H9 (cell line): Measurements from ENCODE around the gene CCDC187. TPM values are rescaled to one million over a fixed set of nuclear protein-coding genes. Genes with fewer than 3 reads are reported as not detected.

Experiments
- DNase-seq: peaks from one replicate; pipeline ENCODE4 v3.0.0-alpha.2; 2017
- H2AFZ ChIP-seq: one replicate; pipeline ENCODE4 v1.6.1; 2013; ENCODE audit warnings: mild to moderate bottlenecking, low read length, control low read depth, moderate library complexity
- H2AK5ac ChIP-seq: 2 replicates; pipeline ENCODE4 v1.6.1; 2013; ENCODE audit warnings: low read length, control low read depth, mixed read lengths; ENCODE audit not compliant: insufficient read length
- H2BK120ac ChIP-seq: one replicate; pipeline ENCODE4 v1.6.1; 2013; ENCODE audit warnings: low read depth, mild to moderate bottlenecking, low read length, control low read depth, inconsistent platforms; ENCODE audit not compliant: poor library complexity, severe bottlenecking
- H2BK12ac ChIP-seq: 2 replicates; pipeline ENCODE4 v1.6.1; 2013; ENCODE audit warnings: low read length, control low read depth, mixed read lengths, low read depth; ENCODE audit not compliant: insufficient read length
- H2BK15ac ChIP-seq: 2 replicates; pipeline ENCODE4 v1.6.1; 2013; ENCODE audit warnings: low read depth, low read length, control low read depth
- H2BK20ac ChIP-seq: one replicate; pipeline ENCODE4 v1.6.1; 2013; ENCODE audit warnings: low read depth, mild to moderate bottlenecking, low read length, control low read depth, inconsistent platforms; ENCODE audit not compliant: poor library complexity, severe bottlenecking
- H2BK5ac ChIP-seq: 2 replicates; pipeline ENCODE4 v1.6.1; 2013; ENCODE audit warnings: low read length, control low read depth, mixed read lengths; ENCODE audit not compliant: insufficient read length
- H3K14ac ChIP-seq: 2 replicates; pipeline ENCODE4 v1.6.1; 2013; ENCODE audit warnings: low read length, control low read depth; ENCODE audit not compliant: insufficient read depth
- H3K18ac ChIP-seq: 2 replicates; pipeline ENCODE4 v1.6.1; 2013; ENCODE audit warnings: low read depth, mild to moderate bottlenecking, mixed read lengths, low read length, control low read depth; ENCODE audit not compliant: insufficient read length
- H3K23ac ChIP-seq: 2 replicates; pipeline ENCODE4 v1.6.1; 2013; ENCODE audit warnings: low read length, control low read depth, mixed read lengths, low read depth; ENCODE audit not compliant: insufficient read length
- H3K23me2 ChIP-seq: 2 replicates; pipeline ENCODE4 v1.6.1; 2013; ENCODE audit warnings: low read depth, mild to moderate bottlenecking, mixed read lengths, low read length, control low read depth; ENCODE audit not compliant: insufficient read length, poor library complexity, severe bottlenecking
- H3K27ac ChIP-seq: 2 replicates; pipeline ENCODE4 v1.5.1; 2013; ENCODE audit warnings: low read length, control low read depth, mixed read lengths, low read depth; ENCODE audit not compliant: insufficient read length
- H3K27me3 ChIP-seq: 2 replicates; pipeline ENCODE4 v1.6.1; 2013; ENCODE audit warnings: low read length, control low read depth, inconsistent platforms; ENCODE audit not compliant: insufficient read depth
- H3K4ac ChIP-seq: 2 replicates; pipeline ENCODE4 v1.6.1; 2013; ENCODE audit warnings: low read depth, mild to moderate bottlenecking, control low read depth, inconsistent platforms, low read length, moderate library complexity
- H3K4me1 ChIP-seq: 2 replicates; pipeline ENCODE4 v1.6.1; 2013; ENCODE audit warnings: low read length, control low read depth, inconsistent platforms; ENCODE audit not compliant: insufficient read depth
- H3K4me2 ChIP-seq: 2 replicates; pipeline ENCODE4 v1.6.1; 2013; ENCODE audit warnings: low read length, control low read depth, mixed read lengths; ENCODE audit not compliant: insufficient read length, insufficient read depth
- H3K56ac ChIP-seq: 2 replicates; pipeline ENCODE4 v1.6.1; 2013; ENCODE audit warnings: low read depth, mild to moderate bottlenecking, mixed read lengths, low read length, control low read depth; ENCODE audit not compliant: insufficient read length
- H3K79me1 ChIP-seq: 2 replicates; pipeline ENCODE4 v1.6.1; 2013; ENCODE audit warnings: low read depth, mild to moderate bottlenecking, moderate library complexity, low read length, control low read depth, inconsistent platforms; ENCODE audit not compliant: insufficient read depth, poor library complexity, severe bottlenecking
- H3K79me2 ChIP-seq: 2 replicates; pipeline ENCODE4 v1.6.1; 2013; ENCODE audit warnings: low read length, control low read depth, inconsistent platforms; ENCODE audit not compliant: insufficient read depth
- H3K9ac ChIP-seq: 2 replicates; pipeline ENCODE4 v1.6.1; 2013; ENCODE audit warnings: low read length, control low read depth, mixed read lengths; ENCODE audit not compliant: insufficient read length; ENCODE audit errors: extremely low read depth
- H3K9me3 ChIP-seq: one replicate; pipeline ENCODE4 v1.6.1; 2013; ENCODE audit warnings: low read depth, low read length, inconsistent platforms; ENCODE audit not compliant: control insufficient read depth
- H3T11ph ChIP-seq: one replicate; pipeline ENCODE4 v1.6.1; 2013; ENCODE audit warnings: mild to moderate bottlenecking, low read length, control low read depth, inconsistent platforms
- H4K20me1 ChIP-seq: one replicate; pipeline ENCODE4 v1.6.1; 2013; ENCODE audit not compliant: control insufficient read depth, insufficient read length, insufficient read depth
- H4K5ac ChIP-seq: 2 replicates; pipeline ENCODE4 v1.6.1; 2013; ENCODE audit warnings: low read depth, mild to moderate bottlenecking, mixed read lengths, low read length, control low read depth; ENCODE audit not compliant: insufficient read length
- H4K8ac ChIP-seq: replicated peaks from 2 replicates; pipeline ENCODE4 v1.6.1; 2013; ENCODE audit warnings: low read length, control low read depth, mixed read lengths, low read depth; ENCODE audit not compliant: insufficient read length
- H4K91ac ChIP-seq: 2 replicates; pipeline ENCODE4 v1.6.1; 2013; ENCODE audit warnings: low read depth, mild to moderate bottlenecking, moderate library complexity, mixed read lengths, low read length, control low read depth; ENCODE audit not compliant: insufficient read length
- H3K27ac Mint-ChIP-seq, 3 experiments: 2 replicates in 2 of 3; 3 replicates in 1 of 3; pipeline ENCODE4 v1.8.0; 2020 to 2021; ENCODE audit warnings: mixed read lengths in 3 of 3, mild to moderate bottlenecking in 1 of 3, moderate library complexity in 1 of 3
- H3K27me3 Mint-ChIP-seq: 2 replicates; pipeline ENCODE4 v1.8.0; 2021; ENCODE audit warnings: low read depth, mild to moderate bottlenecking, moderate library complexity, mixed read lengths
- H3K36me3 Mint-ChIP-seq, 3 experiments: 2 replicates in 2 of 3; 3 replicates in 1 of 3; pipeline ENCODE4 v1.8.0; 2020 to 2021; ENCODE audit warnings: low read depth in 3 of 3, mixed read lengths in 3 of 3; ENCODE audit not compliant: insufficient read depth in 1 of 3
- H3K4me1 Mint-ChIP-seq, 2 experiments: 2 replicates each; pipeline ENCODE4 v1.8.0; 2020; ENCODE audit warnings: mixed read lengths in 2 of 2
- H3K4me3 Mint-ChIP-seq, 2 experiments: 2 replicates in 1 of 2; 3 replicates in 1 of 2; pipeline ENCODE4 v1.8.0; 2020 to 2021; ENCODE audit warnings: mild to moderate bottlenecking in 2 of 2, mixed read lengths in 2 of 2, moderate library complexity in 1 of 2
- H3K9me3 Mint-ChIP-seq, 2 experiments: 2 replicates in 1 of 2; 3 replicates in 1 of 2; pipeline ENCODE4 v1.8.0; 2020; ENCODE audit warnings: mild to moderate bottlenecking in 2 of 2, mixed read lengths in 2 of 2, moderate library complexity in 1 of 2
- WGBS: extraction: QIAGEN DNeasy Blood & Tissue Kit; methylation state at CpG from one replicate; pipeline ENCODE4 v1.1.7; 2013; ENCODE audit warnings: missing lambda C conversion rate, low lambda C conversion rate, mixed read lengths; ENCODE audit not compliant: insufficient read length; ENCODE audit errors: extremely low coverage; 5-methylcytosine and 5-hydroxymethylcytosine counted together
- total RNA-seq: library from RNA; stranded (reverse); gene quantifications from 2 replicates; pipeline ENCODE4 v1.2.1, GENCODE V29; 2021
- TF ChIP-seq, protein P1 (sequence below): fragments of 200-600 bp; sonication (generic); conservative IDR thresholded peaks from 3 replicates; pipeline ENCODE4 v1.8.0; 2021; ENCODE audit warnings: antibody characterized with exemption, mild to moderate bottlenecking

The CCDC187 gene
- total RNA-seq, 1 experiment from 2014 or later: 0.07 TPM

DNA sequence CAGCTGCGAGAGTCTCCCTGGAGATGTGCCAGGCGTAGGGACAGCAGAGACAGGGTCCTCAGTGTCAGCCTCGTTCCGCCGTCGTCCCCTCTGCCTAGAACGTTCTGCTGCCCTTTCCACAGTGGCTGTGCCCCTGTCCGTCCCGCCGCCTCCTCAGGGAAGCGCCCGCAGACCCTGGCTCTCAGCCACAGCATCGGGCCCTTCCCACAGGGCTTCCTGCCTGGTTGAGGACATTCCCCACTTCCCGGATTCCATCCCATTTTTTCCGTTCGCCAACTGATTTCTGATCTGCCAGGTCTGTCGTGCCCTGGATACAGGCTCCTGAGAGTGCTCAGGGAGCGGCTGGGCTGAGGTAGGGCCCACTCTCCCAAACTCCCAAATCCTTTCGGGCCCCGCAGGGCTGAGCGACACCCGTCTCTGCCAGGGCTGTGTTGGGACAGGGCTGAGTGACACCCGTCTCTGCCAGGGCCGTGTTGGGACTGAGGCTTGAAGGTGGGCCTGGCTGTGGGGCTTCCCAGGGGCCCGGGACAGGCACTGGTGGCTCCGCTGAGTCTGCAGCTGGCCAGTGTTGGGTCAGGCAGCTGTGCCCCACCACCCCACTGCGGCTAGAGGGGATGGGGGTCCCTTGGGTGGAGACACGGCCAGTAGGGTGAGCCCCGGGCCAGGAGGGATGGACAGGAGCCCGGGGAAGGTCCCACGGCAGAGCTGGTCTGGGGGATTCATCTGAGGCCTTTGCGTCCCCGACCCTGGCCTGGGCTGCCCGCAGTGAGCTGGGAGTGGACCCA lies 43.8 kb upstream of the CCDC187 start:
- Histone ChIP-seq H3K9ac (no peak overlapping the region), H3K27ac (no peak overlapping the region), H3K23me2 (no peaks in the 10 kb centered on the region), H3T11ph (no peak overlapping the region), H2BK120ac (no peak overlapping the region), H3K18ac (no peak overlapping the region), H2AFZ (no peak overlapping the region), H4K5ac (no peak overlapping the region), H2BK5ac (no peak overlapping the region), H3K27me3 (no peaks in the 10 kb centered on the region), H3K56ac (no peak overlapping the region), H3K4me1 (no peaks in the 10 kb centered on the region), H2BK20ac (no peak overlapping the region), H3K79me2 (no peaks in the 10 kb centered on the region), H3K23ac (no peak overlapping the region), H4K8ac (no peak overlapping the region), H2BK12ac (no peak overlapping the region), H3K9me3 (no peaks in the 10 kb centered on the region), H3K4ac (no peak overlapping the region), H3K4me2 (no peak overlapping the region), H4K20me1 (no peaks in the 10 kb centered on the region), H4K91ac (no peak overlapping the region), H3K14ac (no peak overlapping the region; the same call in 1 of the 2 replicates), H2BK15ac (no peak overlapping the region), H2AK5ac (no peak overlapping the region), H3K79me1 (no peaks in the 10 kb centered on the region)
- H3K4me1 Mint-ChIP-seq: peaks cover 3 to 17% of the 10 kb centered on the region in 2 experiments; a peak in 2 of 4 replicates
- DNase-seq: no peak
- TF ChIP-seq, protein P1, sequence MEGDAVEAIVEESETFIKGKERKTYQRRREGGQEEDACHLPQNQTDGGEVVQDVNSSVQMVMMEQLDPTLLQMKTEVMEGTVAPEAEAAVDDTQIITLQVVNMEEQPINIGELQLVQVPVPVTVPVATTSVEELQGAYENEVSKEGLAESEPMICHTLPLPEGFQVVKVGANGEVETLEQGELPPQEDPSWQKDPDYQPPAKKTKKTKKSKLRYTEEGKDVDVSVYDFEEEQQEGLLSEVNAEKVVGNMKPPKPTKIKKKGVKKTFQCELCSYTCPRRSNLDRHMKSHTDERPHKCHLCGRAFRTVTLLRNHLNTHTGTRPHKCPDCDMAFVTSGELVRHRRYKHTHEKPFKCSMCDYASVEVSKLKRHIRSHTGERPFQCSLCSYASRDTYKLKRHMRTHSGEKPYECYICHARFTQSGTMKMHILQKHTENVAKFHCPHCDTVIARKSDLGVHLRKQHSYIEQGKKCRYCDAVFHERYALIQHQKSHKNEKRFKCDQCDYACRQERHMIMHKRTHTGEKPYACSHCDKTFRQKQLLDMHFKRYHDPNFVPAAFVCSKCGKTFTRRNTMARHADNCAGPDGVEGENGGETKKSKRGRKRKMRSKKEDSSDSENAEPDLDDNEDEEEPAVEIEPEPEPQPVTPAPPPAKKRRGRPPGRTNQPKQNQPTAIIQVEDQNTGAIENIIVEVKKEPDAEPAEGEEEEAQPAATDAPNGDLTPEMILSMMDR: no peak
- H3K36me3 Mint-ChIP-seq: no peaks in the 10 kb centered on the region
- H3K27ac Mint-ChIP-seq: no peak overlapping the region
- H3K4me3 Mint-ChIP-seq: no peak overlapping the region
- no peaks in the 10 kb centered on the region for H3K9me3 Mint-ChIP-seq
- H3K27me3 Mint-ChIP-seq: no peaks in the 10 kb centered on the region; the same call in 1 of the 2 replicates
- no CpG with 5 or more reads among the region's 34 CpGs for WGBS
